Breast epithelium (tissue), 3 donors: ENCODE results near the gene SLC38A6.

Source experiments
- CTCF ChIP-seq, 3 donors: fragments of 450-650 bp; IDR thresholded peaks; one replicate each; pipeline ENCODE4 v1.5.1; 2016 to 2017; ENCODE audit warnings: antibody characterized with exemption in 3 of 3, mild to moderate bottlenecking in 3 of 3, moderate library complexity in 3 of 3
- POLR2A ChIP-seq: fragments of 450-650 bp; IDR thresholded peaks from one replicate; pipeline ENCODE4 v1.6.1; 2016; ENCODE audit warnings: antibody characterized with exemption, mild to moderate bottlenecking, moderate library complexity
- POLR2AphosphoS5 ChIP-seq, 3 donors: sonication (generic); formaldehyde crosslinking; IDR thresholded peaks; one replicate each; pipeline ENCODE4 v1.6.1; 2017; ENCODE audit warnings: antibody characterized with exemption in 3 of 3

DNA sequence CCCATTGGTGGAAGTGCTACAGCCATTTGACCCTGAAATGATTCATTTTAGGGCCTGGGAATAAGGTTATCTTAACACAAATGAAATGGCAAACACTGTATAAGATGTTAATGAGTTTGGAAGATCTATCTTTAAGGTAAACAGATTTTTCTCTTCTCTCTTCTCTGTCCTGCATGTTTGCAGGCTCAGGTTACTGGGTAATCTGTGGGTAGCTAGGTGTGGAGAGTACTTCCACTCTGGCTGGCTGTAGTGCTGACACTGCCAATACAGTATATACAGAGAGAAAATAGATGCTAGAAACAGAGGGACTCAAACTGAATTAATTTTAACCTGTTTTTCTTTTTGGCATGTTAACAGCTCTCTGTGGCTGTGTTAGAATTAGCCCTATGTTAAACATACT, 84.6 kb downstream of the SLC38A6 start:
- no peak for TF ChIP-seq CTCF (IDR thresholded peaks at IDR 0.05)
- no peak for TF ChIP-seq POLR2A
- TF ChIP-seq POLR2AphosphoS5 (IDR thresholded peaks at IDR 0.05): no peak
